Fibroblast of skin of left quadriceps (primary cell): ENCODE results near the gene TP53I3.
A peak's percentile ranks its signal among the peaks of the same experiment; 100 is the strongest.
"Not testable (repeated sequence)": the region's sequence is repeated elsewhere in the genome, so short reads cannot be mapped to it uniquely, and the experiment has no call there.

Source experiments
- DNase-seq, 2 experiments: peaks; one replicate each; pipeline ENCODE4 v3.0.0-alpha.2; 2013; ENCODE audit warnings: low read depth in 2 of 2

The TP53I3 gene

GRCh38 chr2:24054366-24055010 is 30.1 kb downstream of the TP53I3 start:
- DNase-seq: no peak

GRCh38 chr2:24052951-24053350 is 31.7 kb downstream of the TP53I3 start:
- DNase-seq: no peak

GRCh38 chr2:24051833-24052232 is 32.8 kb downstream of the TP53I3 start:
- DNase-seq: no peak

GRCh38 chr2:24050041-24050979 is 34.3 kb downstream of the TP53I3 start:
- no peak for DNase-seq

- no peak for DNase-seq
These were observed 35.1 kb downstream of the TP53I3 start, which contains the start of gene FKBP1B for GRCh38 chr2:24049485-24050021. FKBP1B (plus strand) TSS chr2:24049741; CDS start chr2:24049850, 109 bp downstream.

GRCh38 chr2:24048769-24049484 is 35.7 kb downstream of the TP53I3 start:
- DNase-seq: no peak

- DNase-seq: no peak
These were observed 37.0 kb downstream of the TP53I3 start for GRCh38 chr2:24047703-24048033.

- peak; percentile 95 to 96 for DNase-seq
These were observed 37.5 kb downstream of the TP53I3 start, which contains the start of gene WDCP for GRCh38 chr2:24046930-24047702. WDCP (minus strand) TSS chr2:24047391; CDS start chr2:24039494, 7,897 bp downstream.

- DNase-seq: no peak
These were observed 38.1 kb downstream of the TP53I3 start for GRCh38 chr2:24046599-24046929.

- DNase-seq: no peak
These were observed 38.8 kb downstream of the TP53I3 start for GRCh38 chr2:24045511-24046508.

GRCh38 chr2:24043133-24043532 is 41.5 kb downstream of the TP53I3 start:
- not testable (repeated sequence) for DNase-seq

- DNase-seq: no peak
These were observed 44.1 kb downstream of the TP53I3 start for GRCh38 chr2:24040511-24040910.

GRCh38 chr2:24038786-24039499 is 45.7 kb downstream of the TP53I3 start:
- DNase-seq: no peak
